SHP77 treated with DMSO at 0.1 percent for 48 hours (cell line): Measurements from ENCODE around the gene NEK10.
"Not testable (repeated sequence)": the region's sequence is repeated elsewhere in the genome, so short reads cannot be mapped to it uniquely, and the experiment has no call there.

Experiments used
- DNase-seq: peaks from one replicate; lab custom pipeline; 2025; lab: John Stamatoyannopoulos, UW

The NEK10 gene

GRCh38 chr3:27354161-27354560, 15.0 kb downstream of the NEK10 start:
- no peak for DNase-seq

- no peak for DNase-seq
These were observed 16.0 kb downstream of the NEK10 start for GRCh38 chr3:27353221-27353620.

GRCh38 chr3:27352047-27352446, 17.1 kb downstream of the NEK10 start:
- no peak for DNase-seq

GRCh38 chr3:27349832-27350231, 19.4 kb downstream of the NEK10 start:
- no peak for DNase-seq

GRCh38 chr3:27345959-27346865, 23.0 kb downstream of the NEK10 start:
- no peak for DNase-seq

GRCh38 chr3:27345493-27345892, 23.7 kb downstream of the NEK10 start:
- no peak for DNase-seq

GRCh38 chr3:27345045-27345444, 24.1 kb downstream of the NEK10 start:
- DNase-seq, result no peak

GRCh38 chr3:27344192-27344591, 25.0 kb downstream of the NEK10 start:
- no peak for DNase-seq

GRCh38 chr3:27342267-27342666, 26.9 kb downstream of the NEK10 start:
- DNase-seq, result no peak

GRCh38 chr3:27340534-27340933, 28.6 kb downstream of the NEK10 start:
- no peak for DNase-seq

GRCh38 chr3:27335571-27335970, 33.6 kb downstream of the NEK10 start:
- no peak for DNase-seq

- no peak for DNase-seq
These were observed 35.3 kb downstream of the NEK10 start for GRCh38 chr3:27333843-27334242.

GRCh38 chr3:27328982-27329762, 40.0 kb downstream of the NEK10 start:
- DNase-seq, result not testable (repeated sequence)

GRCh38 chr3:27326629-27327545, 42.3 kb downstream of the NEK10 start:
- DNase-seq, result no peak

- DNase-seq, result no peak
These were observed 43.0 kb downstream of the NEK10 start for GRCh38 chr3:27326202-27326601.

GRCh38 chr3:27325419-27325818, 43.8 kb downstream of the NEK10 start:
- no peak for DNase-seq

- no peak for DNase-seq
These were observed 44.5 kb downstream of the NEK10 start for GRCh38 chr3:27324686-27325085.

- DNase-seq, result no peak
These were observed 46.1 kb downstream of the NEK10 start for GRCh38 chr3:27323087-27323570.

GRCh38 chr3:27322634-27323033, 46.5 kb downstream of the NEK10 start:
- DNase-seq, result no peak

GRCh38 chr3:27319847-27320526, 49.2 kb downstream of the NEK10 start:
- DNase-seq, result no peak

GRCh38 chr3:27319304-27319703, 49.9 kb downstream of the NEK10 start:
- no peak for DNase-seq
